CD4-positive, alpha-beta memory T cell (primary cell): ENCODE measurements around the gene ZNF691. TPM values are rescaled to one million over a fixed set of nuclear protein-coding genes. Genes with fewer than 3 reads are reported as not detected.
A peak's percentile ranks its signal among the peaks of the same experiment; 100 is the strongest.
"Not testable (repeated sequence)": the region's sequence is repeated elsewhere in the genome, so short reads cannot be mapped to it uniquely, and the experiment has no call there.

Source experiments
- CTCF ChIA-PET: fragments of 350-600 bp; sonication (Branson Sonifier 250); formaldehyde crosslinking; loops from one replicate; lab custom pipeline; 2021; ENCODE audit warnings: inconsistent platforms; ENCODE audit not compliant: partially characterized antibody; lab: Charles Lee
- POLR2A ChIA-PET: fragments of 350-600 bp; sonication (Branson Sonifier 250); formaldehyde crosslinking; loops from one replicate; lab custom pipeline; 2021; ENCODE audit not compliant: partially characterized antibody; lab: Charles Lee
- DNase-seq, 5 donors: peaks; one replicate each; pipeline versions ENCODE4 v3.0.0 to v3.0.0-alpha.2; 2020 to 2022; ENCODE audit warnings: mixed read lengths in 1 of 5
- H3K27ac ChIP-seq: one replicate; pipeline ENCODE4 v1.7.0; 2013; ENCODE audit warnings: low read depth, low read length
- H3K27me3 ChIP-seq: 2 replicates; pipeline ENCODE4 v1.7.0; 2013; ENCODE audit warnings: mild to moderate bottlenecking, low read length, moderate library complexity; ENCODE audit not compliant: insufficient read depth
- H3K36me3 ChIP-seq: 2 replicates; pipeline ENCODE4 v1.7.0; 2013; ENCODE audit warnings: mild to moderate bottlenecking, low read length, moderate library complexity; ENCODE audit not compliant: insufficient read depth
- H3K4me1 ChIP-seq: 2 replicates; pipeline ENCODE4 v1.7.0; 2013; ENCODE audit warnings: mild to moderate bottlenecking, low read length, moderate library complexity; ENCODE audit not compliant: insufficient read depth
- H3K4me3 ChIP-seq, 2 donors: one replicate each; pipeline ENCODE4 v1.7.0; 2013; ENCODE audit warnings: low read length in 2 of 2, mild to moderate bottlenecking in 1 of 2
- H3K9me3 ChIP-seq, 2 donors: one replicate each; pipeline ENCODE4 v1.7.0; 2013; ENCODE audit warnings: low read length in 2 of 2, control low read depth in 1 of 2; ENCODE audit not compliant: control insufficient read depth in 1 of 2
- H3K27ac Mint-ChIP-seq, 7 donors: one replicate each; pipeline ENCODE4 v1.8.0; 2020 to 2021; ENCODE audit warnings: mixed read lengths in 7 of 7, mild to moderate bottlenecking in 6 of 7, inconsistent platforms in 3 of 7, moderate library complexity in 3 of 7
- H3K27me3 Mint-ChIP-seq, 2 donors: one replicate each; pipeline ENCODE4 v1.8.0; 2020 to 2021; ENCODE audit warnings: mixed read lengths in 2 of 2
- H3K36me3 Mint-ChIP-seq, 2 donors: one replicate each; pipeline ENCODE4 v1.8.0; 2020 to 2021; ENCODE audit warnings: mixed read lengths in 2 of 2, inconsistent platforms in 1 of 2, mild to moderate bottlenecking in 1 of 2
- H3K4me1 Mint-ChIP-seq, 4 donors: one replicate each; pipeline ENCODE4 v1.8.0; 2020 to 2021; ENCODE audit warnings: mixed read lengths in 4 of 4, mild to moderate bottlenecking in 1 of 4
- H3K4me3 Mint-ChIP-seq, 8 donors: one replicate each; pipeline ENCODE4 v1.8.0; 2020 to 2021; ENCODE audit warnings: mixed read lengths in 8 of 8, mild to moderate bottlenecking in 7 of 8, moderate library complexity in 6 of 8, inconsistent platforms in 3 of 8
- H3K9me3 Mint-ChIP-seq, 8 donors: one replicate each; pipeline ENCODE4 v1.8.0; 2020 to 2021; ENCODE audit warnings: mixed read lengths in 8 of 8, mild to moderate bottlenecking in 5 of 8, inconsistent platforms in 3 of 8, moderate library complexity in 1 of 8
- intact Hi-C: fragments of 100-400 bp; cut with micrococcal nuclease; formaldehyde crosslinking; loops from one replicate; pipeline ENCODE4 v1.15.1; 2023
- polyA plus RNA-seq, 2 donors: library from polyadenylated mRNA; unstranded; fragments of 300-500 nt; fragmentation: Illumina TruSeq; gene quantifications; one replicate each; pipeline ENCODE4 v1.2.3, GENCODE V29; 2021
- total RNA-seq, 2 experiments: library from RNA; stranded (reverse); gene quantifications; one replicate each; pipeline ENCODE4 v1.2.3, GENCODE V29; 2021

The ZNF691 gene
- total and polyA plus RNA-seq, 4 experiments from 2014 or later, result 8.6 to 18.8 (median 13.6) TPM

- Mint-ChIP-seq H3K27ac (no peak overlapping the region), H3K4me1 (peaks cover 12 to 16% (median 12%) of the 10 kb centered on the region in 4 donors), H3K36me3 (peaks cover 28 to 35% of the 10 kb centered on the region in 2 donors), H3K9me3 (peaks cover 0 to 7% (median 3%) of the 10 kb centered on the region in 8 donors), H3K27me3 (peaks cover 0 to 2% of the 10 kb centered on the region in 2 donors), H3K4me3 (no peak overlapping the region)
- H3K27me3 ChIP-seq, result no peaks in the 10 kb centered on the region
- H3K4me3 ChIP-seq, result no peak overlapping the region
- POLR2A ChIA-PET, result no interaction called here
- peaks cover 3% of the 10 kb centered on the region for H3K4me1 ChIP-seq
- no peaks in the 10 kb centered on the region for H3K9me3 ChIP-seq
- no peak for DNase-seq
- intact Hi-C loops, result no loop called here
- no peak overlapping the region for H3K27ac ChIP-seq
- CTCF ChIA-PET, result interaction anchor here (0.6 kb wide), 3 partner anchors 73 to 487 kb away, joined by 3 to 4 read pairs (median 3); partner anchors contain the start of gene P3H1
- H3K36me3 ChIP-seq, result peaks cover 6% of the 10 kb centered on the region
Observed at GRCh38 chr1:42853116-42853884, 6.9 kb downstream of the ZNF691 start.

DNA sequence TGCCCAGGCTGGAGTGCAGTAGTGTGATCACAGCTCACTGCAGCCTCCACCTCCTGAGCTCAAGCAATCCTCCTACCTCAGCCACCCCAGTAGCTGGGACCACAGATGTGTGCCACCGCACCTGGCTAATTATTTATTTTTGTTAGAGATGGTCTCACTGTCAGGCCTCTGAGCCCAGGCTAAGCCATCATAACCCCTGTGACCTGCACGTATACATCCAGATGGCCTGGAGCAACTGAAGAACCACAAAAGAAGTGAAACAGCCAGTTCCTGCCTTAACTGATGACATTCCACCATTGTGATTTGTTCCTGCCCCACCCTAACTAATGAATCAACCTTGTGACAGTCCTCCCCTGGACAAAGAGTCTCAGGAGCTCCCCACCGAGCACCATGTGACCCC lies 10.1 kb downstream of the ZNF691 start:
- peaks cover 4 to 33% (median 16%) of the 10 kb centered on the region in 8 donors for H3K9me3 Mint-ChIP-seq
- CTCF ChIA-PET, result interaction anchor here (0.7 kb wide), 1 partner anchor 10 kb away, joined by 3 read pairs; no protein-coding TSS in a partner anchor
- peak overlapping the region in 1 of 8 donors; percentile 55 for H3K4me3 Mint-ChIP-seq
- H3K4me1 Mint-ChIP-seq, H3K4me3 ChIP-seq, H3K36me3 ChIP-seq, H3K9me3 ChIP-seq, intact Hi-C loops, H3K27ac ChIP-seq, POLR2A ChIA-PET, H3K4me1 ChIP-seq, DNase-seq, H3K27ac Mint-ChIP-seq, H3K27me3 ChIP-seq: not testable (repeated sequence)
- peaks cover 11 to 28% of the 10 kb centered on the region in 2 donors for H3K36me3 Mint-ChIP-seq
- peaks cover 19 to 20% of the 10 kb centered on the region in 2 donors for H3K27me3 Mint-ChIP-seq

DNA sequence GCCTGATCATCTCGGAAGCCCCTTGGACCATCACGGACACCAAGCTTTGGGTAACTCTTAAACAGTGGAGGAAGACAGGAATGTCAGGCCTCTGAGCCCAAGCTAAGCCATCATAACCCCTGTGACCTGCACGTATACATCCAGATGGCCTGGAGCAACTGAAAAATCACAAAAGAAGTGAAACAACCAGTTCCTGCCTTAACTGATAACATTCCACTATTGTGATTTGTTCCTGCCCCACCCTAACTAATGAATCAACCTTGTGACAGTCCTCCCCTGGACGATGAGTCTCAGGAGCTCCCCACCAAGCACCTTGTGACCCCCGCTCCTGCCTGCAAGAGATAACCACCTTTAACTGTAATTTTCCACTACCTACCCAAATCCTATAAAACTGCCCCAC lies 13.0 kb downstream of the ZNF691 start:
- H3K4me1 ChIP-seq, H3K27ac Mint-ChIP-seq, intact Hi-C loops, H3K4me1 Mint-ChIP-seq, H3K4me3 ChIP-seq, H3K9me3 ChIP-seq, DNase-seq, H3K4me3 Mint-ChIP-seq, H3K27me3 ChIP-seq, H3K27ac ChIP-seq, POLR2A ChIA-PET, H3K36me3 ChIP-seq, CTCF ChIA-PET: not testable (repeated sequence)
- Mint-ChIP-seq H3K36me3 (peaks cover 1 to 19% of the 10 kb centered on the region in 2 donors), H3K9me3 (peaks cover 4 to 33% (median 21%) of the 10 kb centered on the region in 8 donors), H3K27me3 (peaks cover 21 to 24% of the 10 kb centered on the region in 2 donors)

DNA sequence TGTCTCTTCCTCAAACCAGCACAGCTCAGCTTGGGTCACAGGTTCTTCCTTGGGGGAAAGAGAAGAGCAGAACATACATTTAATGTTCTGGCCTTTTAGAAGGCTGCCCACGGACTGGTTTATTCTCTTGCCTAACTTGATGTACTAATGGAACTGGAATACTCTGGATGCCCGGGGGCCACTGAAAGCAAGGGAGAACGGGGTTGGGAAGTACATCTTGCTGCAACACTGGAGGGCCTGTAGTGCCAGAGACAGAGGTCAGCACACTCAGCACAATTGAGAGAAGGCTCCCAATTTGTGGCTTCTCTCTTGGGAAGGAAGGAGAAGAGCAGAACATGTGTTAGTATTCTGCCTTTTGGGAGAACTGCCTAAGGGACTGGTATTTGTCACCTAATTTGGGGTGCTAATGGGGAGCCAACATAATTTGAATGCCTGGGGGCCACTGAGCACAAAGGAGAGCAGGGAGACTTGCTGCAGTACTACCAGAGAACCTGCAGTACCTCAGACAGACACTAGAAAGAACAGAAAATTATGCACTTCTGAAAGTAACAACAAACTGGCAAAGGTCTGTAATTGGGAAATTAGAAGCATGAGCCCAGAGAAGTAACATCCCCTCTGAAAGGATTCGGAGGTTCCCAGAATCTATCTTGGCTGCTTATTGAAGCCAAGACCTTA lies 14.1 kb downstream of the ZNF691 start:
- no peak overlapping the region for H3K4me3 Mint-ChIP-seq
- Histone ChIP-seq H3K27me3 (peaks cover 7% of the 10 kb centered on the region), H3K36me3 (no peaks in the 10 kb centered on the region), H3K9me3 (no peaks in the 10 kb centered on the region), H3K4me1 (no peaks in the 10 kb centered on the region), H3K4me3 (no peak overlapping the region), H3K27ac (no peak overlapping the region)
- CTCF ChIA-PET, result no interaction called here
- no peak for DNase-seq
- H3K27ac Mint-ChIP-seq, result no peak overlapping the region
- POLR2A ChIA-PET, result no interaction called here
- H3K4me1 Mint-ChIP-seq, result no peaks in the 10 kb centered on the region
- intact Hi-C loops, result no loop called here
- H3K36me3 Mint-ChIP-seq, result peaks cover 1 to 19% of the 10 kb centered on the region in 2 donors
- H3K27me3 Mint-ChIP-seq, result peaks cover 21 to 24% of the 10 kb centered on the region in 2 donors
- peaks cover 4 to 33% (median 21%) of the 10 kb centered on the region in 8 donors for H3K9me3 Mint-ChIP-seq

DNA sequence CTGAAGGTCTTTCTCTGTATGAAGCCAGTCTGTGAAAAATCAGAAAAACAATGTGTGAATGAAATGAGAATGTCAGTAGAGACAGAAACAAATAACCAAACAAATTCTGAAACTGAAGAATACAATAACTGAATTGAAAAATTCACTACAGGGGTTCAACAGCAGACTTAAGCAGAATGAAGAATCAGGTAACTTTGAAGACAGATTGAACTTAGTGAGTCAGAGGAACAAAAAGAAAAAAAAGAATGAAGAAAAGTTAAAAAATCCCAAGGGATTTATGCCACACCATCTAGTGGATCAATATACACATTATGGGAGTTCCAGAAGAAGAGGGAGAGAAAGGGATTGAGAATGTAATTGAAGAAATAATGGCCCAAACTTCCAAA lies 14.6 kb downstream of the ZNF691 start:
- Histone ChIP-seq H3K4me1 (no peaks in the 10 kb centered on the region), H3K27me3 (peaks cover 7% of the 10 kb centered on the region), H3K4me3 (no peak overlapping the region), H3K9me3 (no peaks in the 10 kb centered on the region), H3K27ac (no peak overlapping the region), H3K36me3 (no peaks in the 10 kb centered on the region)
- H3K4me3 Mint-ChIP-seq, result no peak overlapping the region
- H3K36me3 Mint-ChIP-seq, result peaks cover 1 to 19% of the 10 kb centered on the region in 2 donors
- H3K27ac Mint-ChIP-seq, result no peak overlapping the region
- ChIA-PET CTCF (no interaction called here), POLR2A (no interaction called here)
- DNase-seq, result no peak
- no peaks in the 10 kb centered on the region for H3K4me1 Mint-ChIP-seq
- H3K9me3 Mint-ChIP-seq, result peaks cover 4 to 33% (median 21%) of the 10 kb centered on the region in 8 donors
- intact Hi-C loops, result no loop called here
- peaks cover 21 to 24% of the 10 kb centered on the region in 2 donors for H3K27me3 Mint-ChIP-seq

- Mint-ChIP-seq H3K9me3 (peaks cover 0 to 5% (median 4%) of the 10 kb centered on the region in 8 donors), H3K27me3 (peaks cover 4 to 5% of the 10 kb centered on the region in 2 donors), H3K4me1 (peaks cover 0 to 2% (median 0%) of the 10 kb centered on the region in 4 donors), H3K27ac (no peak overlapping the region), H3K36me3 (no peaks in the 10 kb centered on the region), H3K4me3 (no peak overlapping the region)
- no peaks in the 10 kb centered on the region for H3K4me1 ChIP-seq
- no peaks in the 10 kb centered on the region for H3K27me3 ChIP-seq
- H3K36me3 ChIP-seq, result no peaks in the 10 kb centered on the region
- intact Hi-C loops, result no loop called here
- DNase-seq, result no peak
- ChIA-PET POLR2A (no interaction called here), CTCF (no interaction called here)
- H3K4me3 ChIP-seq, result no peak overlapping the region
- no peak overlapping the region for H3K27ac ChIP-seq
- no peaks in the 10 kb centered on the region for H3K9me3 ChIP-seq
Observed at GRCh38 chr1:42866549-42866948, 20.1 kb downstream of the ZNF691 start.

DNA sequence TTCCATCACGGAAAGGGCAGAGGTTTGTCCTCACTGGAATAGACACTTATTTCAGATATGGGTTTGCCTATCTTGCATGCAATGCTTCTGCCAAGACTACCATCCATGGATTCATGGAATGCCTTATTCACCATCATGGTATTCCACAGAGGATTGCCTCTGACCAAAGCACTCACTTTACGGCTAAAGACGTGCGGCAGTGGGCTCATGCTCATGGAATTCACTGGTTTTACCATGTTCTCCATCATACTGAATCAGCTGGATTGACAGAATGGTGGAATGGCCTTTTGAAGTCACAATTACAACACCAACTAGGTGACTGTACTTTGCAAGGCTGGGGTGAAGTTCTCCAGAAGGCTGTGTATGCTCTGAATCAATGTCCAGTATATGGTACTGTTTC lies 22.1 kb downstream of the ZNF691 start:
- H3K9me3 Mint-ChIP-seq, CTCF ChIA-PET, H3K27me3 ChIP-seq, H3K27ac ChIP-seq, POLR2A ChIA-PET, H3K9me3 ChIP-seq, H3K27ac Mint-ChIP-seq, DNase-seq, H3K27me3 Mint-ChIP-seq, H3K4me3 Mint-ChIP-seq, intact Hi-C loops, H3K4me1 ChIP-seq, H3K36me3 Mint-ChIP-seq, H3K4me1 Mint-ChIP-seq, H3K36me3 ChIP-seq, H3K4me3 ChIP-seq: not testable (repeated sequence)
